Muscle of leg (tissue), 16 donors: Measurements from ENCODE around the gene MICAL1. TPM values are rescaled to one million over a fixed set of nuclear protein-coding genes. Genes with fewer than 3 reads are reported as not detected.
A peak's percentile ranks its signal among the peaks of the same experiment; 100 is the strongest.

Experiments
- DNase-seq: peaks from one replicate; pipeline ENCODE4 v3.0.0; 2013
- H3K27ac ChIP-seq: one replicate; pipeline ENCODE4 v1.5.1; 2013; ENCODE audit warnings: mild to moderate bottlenecking, low read length, control low read depth
- H3K27me3 ChIP-seq: one replicate; pipeline ENCODE4 v1.6.1; 2013; ENCODE audit warnings: low read length; ENCODE audit not compliant: control insufficient read depth, insufficient read depth
- H3K36me3 ChIP-seq: one replicate; pipeline ENCODE4 v1.6.1; 2013; ENCODE audit warnings: low read length; ENCODE audit not compliant: control insufficient read depth, insufficient read depth
- H3K4me1 ChIP-seq: one replicate; pipeline ENCODE4 v1.6.1; 2013; ENCODE audit warnings: low read length; ENCODE audit not compliant: control insufficient read depth, insufficient read depth
- H3K4me3 ChIP-seq: one replicate; pipeline ENCODE4 v1.5.1; 2013; ENCODE audit warnings: low read length, control low read depth
- H3K9me3 ChIP-seq: replicated peaks from 2 replicates; pipeline ENCODE4 v1.6.1; 2013; ENCODE audit warnings: low read depth, low read length; ENCODE audit not compliant: control insufficient read depth
- WGBS: methylation state at CpG from one replicate; pipeline ENCODE4 v1.1.5; 2013; ENCODE audit warnings: missing lambda C conversion rate; ENCODE audit not compliant: insufficient coverage; 5-methylcytosine and 5-hydroxymethylcytosine counted together
- long read RNA-seq, 11 donors: transcript quantifications; one replicate each; lab custom pipeline, GENCODE V29; 2026
- polyA plus RNA-seq, 8 donors: library from polyadenylated mRNA; unstranded; fragments of 120-200 nt; gene quantifications; one replicate each; pipeline versions ENCODE4 v1.2.1 to v1.2.3, GENCODE V29; 2013; ENCODE audit warnings: inconsistent platforms in 1 of 8, low replicate concordance in 1 of 8; ENCODE audit not compliant: insufficient read length in 8 of 8, insufficient read depth in 1 of 8
- total RNA-seq: library from RNA; stranded (reverse); fragments of 120-200 nt; gene quantifications from one replicate; pipeline ENCODE4 v1.2.4, GENCODE V29; 2013

Gene MICAL1, protein sequence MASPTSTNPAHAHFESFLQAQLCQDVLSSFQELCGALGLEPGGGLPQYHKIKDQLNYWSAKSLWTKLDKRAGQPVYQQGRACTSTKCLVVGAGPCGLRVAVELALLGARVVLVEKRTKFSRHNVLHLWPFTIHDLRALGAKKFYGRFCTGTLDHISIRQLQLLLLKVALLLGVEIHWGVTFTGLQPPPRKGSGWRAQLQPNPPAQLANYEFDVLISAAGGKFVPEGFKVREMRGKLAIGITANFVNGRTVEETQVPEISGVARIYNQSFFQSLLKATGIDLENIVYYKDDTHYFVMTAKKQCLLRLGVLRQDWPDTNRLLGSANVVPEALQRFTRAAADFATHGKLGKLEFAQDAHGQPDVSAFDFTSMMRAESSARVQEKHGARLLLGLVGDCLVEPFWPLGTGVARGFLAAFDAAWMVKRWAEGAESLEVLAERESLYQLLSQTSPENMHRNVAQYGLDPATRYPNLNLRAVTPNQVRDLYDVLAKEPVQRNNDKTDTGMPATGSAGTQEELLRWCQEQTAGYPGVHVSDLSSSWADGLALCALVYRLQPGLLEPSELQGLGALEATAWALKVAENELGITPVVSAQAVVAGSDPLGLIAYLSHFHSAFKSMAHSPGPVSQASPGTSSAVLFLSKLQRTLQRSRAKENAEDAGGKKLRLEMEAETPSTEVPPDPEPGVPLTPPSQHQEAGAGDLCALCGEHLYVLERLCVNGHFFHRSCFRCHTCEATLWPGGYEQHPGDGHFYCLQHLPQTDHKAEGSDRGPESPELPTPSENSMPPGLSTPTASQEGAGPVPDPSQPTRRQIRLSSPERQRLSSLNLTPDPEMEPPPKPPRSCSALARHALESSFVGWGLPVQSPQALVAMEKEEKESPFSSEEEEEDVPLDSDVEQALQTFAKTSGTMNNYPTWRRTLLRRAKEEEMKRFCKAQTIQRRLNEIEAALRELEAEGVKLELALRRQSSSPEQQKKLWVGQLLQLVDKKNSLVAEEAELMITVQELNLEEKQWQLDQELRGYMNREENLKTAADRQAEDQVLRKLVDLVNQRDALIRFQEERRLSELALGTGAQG
- total RNA-seq = 36.9 TPM
- polyA plus RNA-seq = 10 to 100 TPM; 49.9 to 91.1 (median 64.7) TPM
- long read RNA-seq, donor 1 = 0 reads
- long read RNA-seq, donor 2 = 0 reads
- long read RNA-seq, donor 3, partial matches to known transcripts = 0 of 2 reads
- long read RNA-seq, donor 3, other reads (novel, unspliced or antisense) = 0 of 2 reads
- long read RNA-seq, donor 4 = 0 reads
- long read RNA-seq, donor 5, partial matches to known transcripts = 19 of 22 reads
- long read RNA-seq, donor 5, other reads (novel, unspliced or antisense) = 0 of 22 reads
- long read RNA-seq, donor 6, transcript MICAL1-202 (25 exons, 3,645 nt) = major isoform, 7 of 32 reads
- long read RNA-seq, donor 6, partial matches to known transcripts = 25 of 32 reads
- long read RNA-seq, donor 6, other reads (novel, unspliced or antisense) = 0 of 32 reads
- long read RNA-seq, donor 7, partial matches to known transcripts = 0 of 1 reads
- long read RNA-seq, donor 7, other reads (novel, unspliced or antisense) = 0 of 1 reads
- long read RNA-seq, donor 8 = 0 reads
- long read RNA-seq, donor 9, partial matches to known transcripts = 0 of 1 reads
- long read RNA-seq, donor 9, other reads (novel, unspliced or antisense) = 0 of 1 reads
- long read RNA-seq, donor 10, partial matches to known transcripts = 15 of 16 reads
- long read RNA-seq, donor 10, other reads (novel, unspliced or antisense) = 0 of 16 reads
- long read RNA-seq, donor 11, partial matches to known transcripts = 8 of 8 reads
- long read RNA-seq, donor 11, other reads (novel, unspliced or antisense) = 0 of 8 reads

DNA sequence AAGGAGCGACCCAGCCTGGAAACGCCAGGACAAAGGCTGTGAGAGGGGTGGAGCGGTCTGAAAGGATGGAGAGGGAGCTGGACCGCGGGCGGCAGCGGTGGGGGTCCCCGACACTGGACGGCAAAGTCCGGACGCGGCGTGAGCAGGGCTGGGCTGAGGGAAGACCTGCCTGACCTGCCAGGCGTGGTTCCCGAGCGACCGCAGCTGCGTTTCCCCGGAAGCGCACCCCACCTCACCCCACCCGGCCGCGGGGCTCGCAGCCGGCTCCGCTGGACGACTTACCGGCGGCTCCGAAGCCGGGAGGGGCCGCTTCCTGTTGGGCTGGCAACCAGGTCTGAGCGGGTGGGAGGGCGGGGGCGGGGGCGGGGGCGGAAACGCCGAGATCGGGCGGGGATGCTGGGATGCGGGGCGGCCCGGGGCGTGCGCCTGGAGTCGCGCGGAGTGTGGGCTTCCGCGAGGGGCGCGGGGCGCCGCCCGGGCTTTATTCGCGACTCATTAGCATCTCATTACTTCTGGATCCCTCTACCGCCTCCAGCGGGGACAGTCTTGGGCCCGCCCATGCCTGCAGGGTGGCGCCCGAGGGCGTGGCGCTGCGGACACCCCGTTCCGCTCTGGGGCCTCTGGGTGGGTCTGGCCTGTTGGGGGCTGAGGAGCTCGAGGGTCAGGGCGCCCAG, at the start of gene MICAL1:
Gene MICAL1, minus strand, starts transcription at position 336 of the 674 bp plus-strand sequence. CDS start 1,576 bp downstream, outside the sequence.
- peaks cover 19% of the 10 kb centered on the region for H3K36me3 ChIP-seq
- H3K27ac ChIP-seq = peak within 1 kb of the TSS; percentile 93
- peak; percentile 81 for DNase-seq
- no peaks in the 10 kb centered on the region for H3K27me3 ChIP-seq
- no peaks in the 10 kb centered on the region for H3K9me3 ChIP-seq
- WGBS = under 1% methylated on average over 21 of the region's 70 CpGs
- peaks cover 40% of the 10 kb centered on the region for H3K4me1 ChIP-seq
- peak within 1 kb of the TSS; percentile 91 for H3K4me3 ChIP-seq

DNA sequence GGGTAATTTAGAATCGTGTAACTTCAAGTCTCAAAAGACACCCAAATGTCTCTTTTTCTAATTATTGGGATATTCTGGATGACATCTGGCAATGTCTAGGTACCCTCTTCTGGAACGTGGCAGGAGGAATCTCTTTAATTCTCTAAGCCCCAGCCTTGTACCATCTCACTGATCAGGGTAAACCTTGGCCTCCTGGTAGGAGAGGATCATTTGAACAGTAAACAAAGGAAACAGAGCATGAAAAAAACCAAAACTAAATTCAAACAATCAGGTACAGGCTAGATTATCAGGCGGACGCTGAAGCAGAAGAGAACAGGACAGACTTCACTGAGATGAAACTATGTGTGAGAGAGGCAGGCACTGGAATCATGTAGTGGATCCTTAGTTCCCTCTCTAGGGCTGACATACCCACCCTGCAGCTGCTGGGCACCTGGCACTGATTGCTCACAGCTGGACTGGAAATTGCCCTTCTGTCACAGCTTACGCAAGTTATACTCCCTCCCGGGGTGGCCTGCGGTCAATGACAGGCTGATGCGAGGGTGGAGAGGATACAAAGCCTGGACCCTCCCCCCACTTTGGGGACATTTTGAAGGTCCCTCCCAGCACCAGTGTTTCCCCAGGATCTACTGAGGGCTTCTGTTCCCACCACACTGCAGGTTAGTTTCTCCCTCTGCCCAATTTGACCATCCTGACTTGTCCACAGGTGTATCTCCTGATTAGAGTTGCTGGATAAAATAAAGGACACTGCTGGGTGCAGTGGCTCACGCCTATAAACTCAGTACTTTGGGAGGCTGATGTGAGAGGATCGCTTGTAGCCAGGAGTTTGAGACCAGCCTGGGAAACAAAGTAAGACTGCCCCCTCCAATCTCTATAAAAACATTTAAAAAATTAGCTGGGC, 48.0 kb upstream of the MICAL1 start:
- 44% methylated on average over 4 of the region's 10 CpGs for WGBS
- Histone ChIP-seq H3K27ac (no peak overlapping the region), H3K9me3 (no peaks in the 10 kb centered on the region), H3K27me3 (no peaks in the 10 kb centered on the region), H3K36me3 (no peaks in the 10 kb centered on the region), H3K4me3 (no peak overlapping the region), H3K4me1 (peaks cover 3% of the 10 kb centered on the region)
- peak; percentile 75 for DNase-seq

DNA sequence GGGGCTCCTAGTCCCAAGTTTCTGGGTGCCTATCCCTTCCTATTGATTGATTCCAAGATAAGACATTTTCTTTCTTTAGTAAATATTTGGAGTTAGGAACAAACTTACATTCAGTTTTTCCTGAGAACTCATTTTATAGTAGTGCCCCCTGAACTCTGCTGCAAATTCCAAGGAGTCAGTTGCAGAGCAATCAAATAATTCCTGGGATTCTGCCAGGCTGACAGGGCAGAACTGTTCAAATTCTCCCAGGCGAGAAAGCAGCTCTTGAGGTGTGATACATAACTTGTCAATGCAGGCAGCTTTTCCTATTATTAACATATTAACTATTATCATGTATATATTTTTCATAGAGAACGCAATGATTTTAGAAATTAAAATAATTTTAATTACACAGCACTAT, 43.4 kb upstream of the MICAL1 start:
- Histone ChIP-seq H3K4me1 (peaks cover 12% of the 10 kb centered on the region), H3K27me3 (no peaks in the 10 kb centered on the region), H3K4me3 (no peak overlapping the region), H3K9me3 (no peaks in the 10 kb centered on the region), H3K36me3 (no peaks in the 10 kb centered on the region), H3K27ac (no peak overlapping the region)
- no CpG with 5 or more reads among the region's 2 CpGs for WGBS
- no peak for DNase-seq

DNA sequence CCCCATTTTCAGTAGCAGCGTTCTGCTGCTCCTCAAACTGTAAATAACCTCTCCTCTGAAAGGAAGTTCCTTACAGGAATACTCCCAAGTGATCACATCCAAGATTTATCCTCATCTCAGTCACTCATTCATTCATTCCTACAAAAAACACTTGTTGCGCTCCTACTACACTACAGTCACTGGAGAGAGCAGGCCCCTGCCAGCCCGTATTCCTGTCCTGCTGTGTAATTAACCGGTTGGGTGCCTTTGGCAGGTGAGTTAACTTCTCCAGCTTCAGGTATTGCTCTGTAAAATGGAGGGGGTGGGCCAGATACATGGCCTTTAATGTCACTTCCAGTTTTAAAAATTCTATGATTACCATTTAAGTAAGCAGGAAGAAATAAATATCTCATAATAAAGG, 42.5 kb upstream of the MICAL1 start:
- Histone ChIP-seq H3K4me1 (peaks cover 9% of the 10 kb centered on the region), H3K36me3 (no peaks in the 10 kb centered on the region), H3K27ac (no peak overlapping the region), H3K27me3 (no peaks in the 10 kb centered on the region), H3K9me3 (no peaks in the 10 kb centered on the region), H3K4me3 (no peak overlapping the region)
- WGBS = 75% methylated on average over 1 of the region's 4 CpGs
- no peak for DNase-seq

DNA sequence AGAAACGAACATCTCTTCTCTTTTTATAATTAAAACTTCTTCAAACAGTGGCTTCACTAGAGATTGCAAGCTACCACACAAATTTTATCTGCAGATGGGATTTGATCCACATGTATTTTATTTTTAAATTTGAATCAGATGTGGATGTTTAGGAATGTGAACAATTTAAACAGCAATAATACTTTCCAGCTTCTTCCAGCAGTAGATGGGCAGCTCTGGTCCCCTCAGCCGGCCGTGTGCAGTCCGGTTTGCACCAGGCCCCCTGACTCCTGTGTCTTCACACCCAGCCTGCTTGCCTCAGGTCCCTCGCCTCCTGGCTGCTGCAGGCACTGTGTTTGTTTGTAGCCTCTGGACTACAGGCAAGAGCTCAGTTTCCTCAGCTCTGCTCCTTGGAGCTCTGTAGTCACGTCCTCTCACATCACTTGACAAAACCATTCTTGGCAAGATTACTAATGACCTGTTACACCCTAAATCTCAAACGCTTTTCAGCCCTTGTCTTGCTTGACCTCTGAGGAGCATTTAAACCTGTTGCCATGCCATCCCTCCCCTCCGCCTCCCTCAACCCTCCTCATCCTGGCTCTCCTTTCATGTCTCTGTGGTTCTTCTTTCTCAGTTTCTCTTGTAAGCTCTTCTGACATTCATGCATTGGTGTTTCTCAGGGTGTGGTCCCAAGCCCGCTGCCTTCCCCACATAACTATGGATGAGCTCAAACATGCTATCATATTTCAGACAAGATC, 40.6 kb upstream of the MICAL1 start:
- Histone ChIP-seq H3K9me3 (no peaks in the 10 kb centered on the region), H3K36me3 (no peaks in the 10 kb centered on the region), H3K4me3 (no peak overlapping the region), H3K27ac (no peak overlapping the region), H3K4me1 (peaks cover 15% of the 10 kb centered on the region), H3K27me3 (no peaks in the 10 kb centered on the region)
- 26% methylated on average over 8 of the region's 9 CpGs for WGBS
- no peak for DNase-seq

DNA sequence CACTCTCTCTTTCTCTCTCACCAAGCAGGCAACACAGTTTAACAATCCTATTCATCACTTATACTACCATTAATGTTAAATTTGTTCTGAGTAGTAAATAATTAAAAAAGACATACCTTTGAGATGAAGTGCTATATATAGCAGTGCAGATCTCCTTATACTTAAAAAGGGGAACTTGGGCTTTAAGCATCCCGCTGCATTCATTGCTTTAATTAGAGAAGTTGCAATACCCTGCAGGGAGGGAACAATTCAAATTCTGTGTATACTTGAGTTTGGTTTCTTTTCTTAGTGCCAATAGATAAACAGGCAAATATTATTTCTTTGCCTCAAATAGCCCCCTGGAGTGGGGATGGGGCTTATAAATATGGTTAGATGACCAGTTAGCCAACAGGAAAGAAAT, 38.3 kb upstream of the MICAL1 start:
- H3K4me3 ChIP-seq = no peak overlapping the region
- no peak for DNase-seq
- no peaks in the 10 kb centered on the region for H3K36me3 ChIP-seq
- H3K27ac ChIP-seq = no peak overlapping the region
- no CpG with 5 or more reads among the region's 1 CpG for WGBS
- no peaks in the 10 kb centered on the region for H3K27me3 ChIP-seq
- H3K4me1 ChIP-seq = peaks cover 18% of the 10 kb centered on the region
- no peaks in the 10 kb centered on the region for H3K9me3 ChIP-seq

DNA sequence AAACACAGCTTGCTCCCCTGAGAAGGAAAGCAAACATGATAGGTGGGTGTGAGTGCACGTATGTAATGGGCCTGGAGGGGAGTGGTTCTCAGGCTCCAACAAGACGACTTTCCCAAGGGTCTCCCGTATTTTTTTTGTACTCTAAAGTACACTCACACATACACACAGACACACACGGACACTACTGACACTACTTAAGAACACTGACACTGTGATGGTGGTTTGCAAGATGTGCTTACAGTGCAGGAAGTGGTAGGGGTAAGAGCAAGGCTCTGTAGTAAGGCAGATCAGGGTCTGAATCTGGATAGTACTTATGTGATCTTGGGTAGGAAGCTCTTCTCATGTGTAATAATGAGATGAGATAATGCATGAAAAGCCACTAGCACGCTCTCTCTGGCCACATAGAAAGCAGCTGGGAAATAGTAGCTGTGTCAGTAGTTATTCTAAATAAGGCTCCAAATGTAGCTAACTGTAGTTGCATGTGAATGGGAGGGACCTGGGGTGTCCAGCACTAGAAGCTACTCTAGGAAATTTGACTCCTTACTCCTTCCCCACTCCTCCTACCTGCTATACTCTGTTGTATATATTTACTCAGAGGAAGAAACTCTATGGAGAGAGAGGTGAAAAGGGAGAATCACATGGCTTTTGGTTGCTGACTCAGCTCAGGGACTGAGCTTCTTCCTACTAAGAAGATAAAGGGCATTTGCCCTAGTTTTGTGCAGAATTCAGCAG, 35.8 kb upstream of the MICAL1 start:
- Histone ChIP-seq H3K27me3 (no peaks in the 10 kb centered on the region), H3K27ac (no peak overlapping the region), H3K9me3 (no peaks in the 10 kb centered on the region), H3K4me3 (no peak overlapping the region), H3K36me3 (no peaks in the 10 kb centered on the region), H3K4me1 (peaks cover 13% of the 10 kb centered on the region)
- DNase-seq = peak; percentile 31
- WGBS = 17% methylated on average over 1 of the region's 5 CpGs
